HepG2 (cell line): Measurements from ENCODE around the gene C5AR2. TPM values are rescaled to one million over a fixed set of nuclear protein-coding genes. Genes with fewer than 3 reads are reported as not detected.

Experiments
- ARNT2 ChIP-seq: sonication (generic); formaldehyde crosslinking; IDR thresholded peaks from 2 replicates; pipeline ENCODE4 v1.8.0; 2022; ENCODE audit warnings: mild to moderate bottlenecking, low read depth, missing genetic modification reagents, moderate library complexity
- ATF1 ChIP-seq: IDR thresholded peaks from 2 replicates; pipeline ENCODE4 v1.6.1; 2016; ENCODE audit warnings: mild to moderate bottlenecking, control low read depth
- FOSL1 ChIP-seq: sonication (generic); formaldehyde crosslinking; IDR thresholded peaks from 2 replicates; pipeline ENCODE4 v1.9.0; 2021; ENCODE audit warnings: missing genetic modification reagents, borderline replicate concordance
- FOXJ3 ChIP-seq: sonication (generic); formaldehyde crosslinking; IDR thresholded peaks from 2 replicates; pipeline ENCODE4 v1.4.0; 2020; ENCODE audit warnings: missing genetic modification reagents, mild to moderate bottlenecking, borderline replicate concordance
- MIER3 ChIP-seq: IDR thresholded peaks from 2 replicates; pipeline ENCODE4 v1.6.1; 2016; ENCODE audit warnings: missing compliant biosample characterization, borderline replicate concordance
- MLX ChIP-seq: IDR thresholded peaks from 2 replicates; pipeline ENCODE4 v1.6.1; 2016
- NFYC ChIP-seq: IDR thresholded peaks from 2 replicates; pipeline ENCODE4 v1.6.1; 2016; ENCODE audit warnings: missing genetic modification reagents, missing compliant biosample characterization
- NR2F2 ChIP-seq: IDR thresholded peaks from 2 replicates; pipeline ENCODE4 v1.6.1; 2012; ENCODE audit warnings: low read depth, inconsistent platforms, borderline replicate concordance
- PHF20 ChIP-seq: sonication (generic); formaldehyde crosslinking; IDR thresholded peaks from 2 replicates; pipeline ENCODE4 v1.5.0; 2020; ENCODE audit warnings: mild to moderate bottlenecking, missing genetic modification reagents
- RNF219 ChIP-seq: sonication (generic); formaldehyde crosslinking; IDR thresholded peaks from 2 replicates; pipeline ENCODE4 v1.5.0; 2020; ENCODE audit warnings: mild to moderate bottlenecking, missing genetic modification reagents
- SMARCE1 ChIP-seq: fragments of 450-650 bp; IDR thresholded peaks from 2 replicates; pipeline ENCODE4 v1.6.1; 2017; ENCODE audit warnings: borderline replicate concordance
- SNAPC4 ChIP-seq: sonication (generic); formaldehyde crosslinking; IDR thresholded peaks from 2 replicates; pipeline ENCODE4 v1.4.0; 2020; ENCODE audit warnings: mild to moderate bottlenecking, missing genetic modification reagents
- TCF7 ChIP-seq: sonication (generic); IDR thresholded peaks from 2 replicates; pipeline ENCODE4 v1.6.1; 2016; ENCODE audit warnings: antibody characterized with exemption, low read depth
- THAP7 ChIP-seq: sonication (generic); formaldehyde crosslinking; IDR thresholded peaks from 2 replicates; pipeline ENCODE4 v1.8.1; 2023; ENCODE audit warnings: mild to moderate bottlenecking, missing genetic modification reagents
- TIGD3 ChIP-seq: sonication (generic); formaldehyde crosslinking; IDR thresholded peaks from 2 replicates; pipeline ENCODE4 v1.5.1; 2020; ENCODE audit warnings: mild to moderate bottlenecking, missing genetic modification reagents, borderline replicate concordance
- ZFP36L2 ChIP-seq: sonication (generic); formaldehyde crosslinking; IDR thresholded peaks from 2 replicates; pipeline ENCODE4 v1.4.0; 2020; ENCODE audit warnings: missing genetic modification reagents
- ZNF205 ChIP-seq: IDR thresholded peaks from 2 replicates; pipeline ENCODE4 v1.6.1; 2018; ENCODE audit warnings: missing biosample characterization, missing genetic modification reagents
- ZNF225 ChIP-seq: sonication (generic); formaldehyde crosslinking; IDR thresholded peaks from 2 replicates; pipeline ENCODE4 v1.4.0; 2020; ENCODE audit warnings: mild to moderate bottlenecking, missing genetic modification reagents
- ZNF367 ChIP-seq: sonication (generic); formaldehyde crosslinking; IDR thresholded peaks from 2 replicates; pipeline ENCODE4 v1.4.0; 2020; ENCODE audit warnings: missing genetic modification reagents, borderline replicate concordance
- ZNF414 ChIP-seq: sonication (generic); formaldehyde crosslinking; IDR thresholded peaks from 2 replicates; pipeline ENCODE4 v1.5.0; 2020; ENCODE audit warnings: missing genetic modification reagents
- ZNF598 ChIP-seq: sonication (generic); formaldehyde crosslinking; IDR thresholded peaks from 2 replicates; pipeline ENCODE4 v1.5.1; 2020; ENCODE audit warnings: mild to moderate bottlenecking, missing genetic modification reagents, borderline replicate concordance
- polyA plus RNA-seq, 8 experiments: library from polyadenylated mRNA; depleted of rRNA in 3 of 8; stranded (reverse) in 7 of 8; unstranded in 1 of 8; fragments of >200 nt; fragmentation: Illumina TruSeq in 4 of 8; extraction: Trizol in 4 of 8; gene quantifications; 2 replicates each; pipeline versions ENCODE4 v1.2.1 to v1.2.3, GENCODE V29; 2011 to 2016; ENCODE audit warnings: low read depth in 4 of 8, missing spikeins in 1 of 8, mixed read lengths in 1 of 8; ENCODE audit not compliant: insufficient read depth in 1 of 8
- total RNA-seq, 5 experiments: library from RNA; depleted of rRNA; stranded (reverse); fragments of >200 nt; fragmentation: Illumina TruSeq; extraction: Trizol; gene quantifications; 2 replicates each; pipeline ENCODE4 v1.2.3, GENCODE V29; 2016; ENCODE audit warnings: low read depth in 1 of 5

C5AR2 gene
- total and polyA plus RNA-seq, 2 of the 13 experiments (the other 11 are each of a cell fraction or from before 2014, with no cell fraction given) = 0.09 to 0.24 TPM

GRCh38 chr19:47353307-47353712 is 21.3 kb downstream of the C5AR2 start (continued):
- TF ChIP-seq ZNF598 (CRISPR knock-in tag) = no peak
- no peak for TF ChIP-seq ATF1 (CRISPR knock-in tag)
- no peak for TF ChIP-seq ZNF414 (CRISPR knock-in tag)
- TF ChIP-seq FOSL1 (CRISPR knock-in tag) = no peak
- no peak for TF ChIP-seq THAP7 (CRISPR knock-in tag)
- TF ChIP-seq SMARCE1 = no peak
- no peak for TF ChIP-seq RNF219 (CRISPR knock-in tag)
- peak; percentile 16; the same call in 1 of the 2 replicates for TF ChIP-seq FOXJ3
- TF ChIP-seq ARNT2 (CRISPR knock-in tag) = no peak
- no peak for TF ChIP-seq PHF20 (CRISPR knock-in tag)
- TF ChIP-seq ZNF225 (CRISPR knock-in tag) = no peak
- no peak for TF ChIP-seq NR2F2
- TF ChIP-seq MLX (CRISPR knock-in tag) = 0 out of 2 replicates have a peak, but pooled peaks have one; percentile 65
- no peak for TF ChIP-seq TCF7
- peak; percentile 66; the same call in 1 of the 2 replicates for TF ChIP-seq MIER3 (CRISPR knock-in tag)
- TF ChIP-seq SNAPC4 = no peak
- no peak for TF ChIP-seq NFYC
- no peak for TF ChIP-seq ZNF367
- TF ChIP-seq ZFP36L2 = no peak
- no peak for TF ChIP-seq TIGD3 (CRISPR knock-in tag)
- no peak for TF ChIP-seq ZNF205 (CRISPR knock-in tag)
